AG04449 (cell line): ENCODE measurements around the gene PPP1R3F.
A peak's percentile ranks its signal among the peaks of the same experiment; 100 is the strongest.

ENCODE experiments used
- CTCF ChIA-PET: fragments of 350-600 bp; formaldehyde crosslinking; extraction: SDS; loops from one replicate; lab custom pipeline; 2021; ENCODE audit warnings: antibody characterized with exemption; lab: Yijun Ruan, JAX
- POLR2A ChIA-PET: fragments of 400-600, 350-600 bp; formaldehyde crosslinking; extraction: SDS; loops from one replicate; lab custom pipeline; 2020; ENCODE audit warnings: antibody characterized with exemption, inconsistent platforms; lab: Yijun Ruan, JAX
- DNase-seq: peaks from one replicate; pipeline ENCODE4 v3.0.0-alpha.2; 2010; ENCODE audit warnings: low read depth, low spot score
- H3K4me3 ChIP-seq: 2 replicates; pipeline ENCODE4 v1.5.1; 2011; ENCODE audit warnings: low read depth, mild to moderate bottlenecking, control low read depth, low read length
- CTCF ChIP-seq: IDR thresholded peaks from one replicate; pipeline ENCODE4 v1.5.1; 2011; ENCODE audit warnings: mild to moderate bottlenecking, moderate library complexity, low read length, control low read depth, inconsistent platforms; ENCODE audit not compliant: insufficient read depth; ENCODE audit errors: missing control alignments

PPP1R3F gene

GRCh38 chrX:49268702-49269009 lies 937 bp upstream of the PPP1R3F start:
- no peak for TF ChIP-seq CTCF
- DNase-seq, result no peak
- H3K4me3 ChIP-seq, result peak overlapping the region; percentile 62
- CTCF ChIA-PET, result interaction anchor here (1.0 kb wide), 1 partner anchor 113 kb away, joined by 3 read pairs; no protein-coding TSS in a partner anchor
- POLR2A ChIA-PET, result interaction anchor here (1.0 to 1.4 kb wide), 2 partner anchors 34 to 78 kb away, joined by 3 read pairs; partner anchors contain the start of gene CCDC22

- H3K4me3 ChIP-seq, result peak overlapping the region; percentile 74
- CTCF ChIA-PET, result no interaction called here
- DNase-seq, result peak; percentile 89
- POLR2A ChIA-PET, result interaction anchor here (0.5 to 1.4 kb wide), 3 partner anchors 34 to 127 kb away, joined by 3 read pairs; partner anchors contain the start of gene CCDC22
- TF ChIP-seq CTCF, result no peak
Measured at GRCh38 chrX:49269010-49269766, 405 bp upstream of the PPP1R3F start.

GRCh38 chrX:49270249-49270921 lies 792 bp downstream of the PPP1R3F start:
- DNase-seq, result no peak
- ChIA-PET CTCF (no interaction called here), POLR2A (interaction anchor here (1.4 kb wide), 1 partner anchor 80 kb away, joined by 3 read pairs; no protein-coding TSS in a partner anchor)
- TF ChIP-seq CTCF, result no peak
- H3K4me3 ChIP-seq, result peak overlapping the region; percentile 65

- no peak overlapping the region for H3K4me3 ChIP-seq
- ChIA-PET POLR2A (no interaction called here), CTCF (no interaction called here)
- DNase-seq, result no peak
- TF ChIP-seq CTCF, result no peak
Measured at GRCh38 chrX:49271341-49271740, 1.7 kb downstream of the PPP1R3F start.

GRCh38 chrX:49272421-49272820 lies 2.8 kb downstream of the PPP1R3F start:
- H3K4me3 ChIP-seq, result no peak overlapping the region
- CTCF ChIA-PET, result interaction anchor here (0.9 to 1.3 kb wide), 2 partner anchors 19 to 80 kb away, joined by 3 read pairs; no protein-coding TSS in a partner anchor
- POLR2A ChIA-PET, result no interaction called here
- TF ChIP-seq CTCF, result no peak
- no peak for DNase-seq

GRCh38 chrX:49273181-49273727 lies 3.7 kb downstream of the PPP1R3F start:
- CTCF ChIA-PET, result interaction anchor here (1.3 to 1.5 kb wide), 2 partner anchors 10 to 18 kb away, joined by 3 read pairs; no protein-coding TSS in a partner anchor
- POLR2A ChIA-PET, result no interaction called here
- no peak overlapping the region for H3K4me3 ChIP-seq
- no peak for DNase-seq
- no peak for TF ChIP-seq CTCF
